Upper lobe of left lung (tissue), 6 donors: ENCODE data around the gene ANKRD52. TPM values are rescaled to one million over a fixed set of nuclear protein-coding genes. Genes with fewer than 3 reads are reported as not detected.

Experiments
- ATAC-seq, 2 donors: fragments of 200-7000 bp; cut with Tn5 transposase; one replicate each; pipeline ENCODE4 v1.9.1; 2022; ENCODE audit warnings: mild to moderate bottlenecking in 2 of 2, moderate library complexity in 2 of 2; ENCODE audit not compliant: low FRiP score in 2 of 2
- DNase-seq, 2 donors: peaks; one replicate each; pipeline ENCODE4 v3.0.0-alpha.2; 2019 to 2020
- H3K27ac ChIP-seq, 4 donors: fragments of 200-600 bp; sonication (generic); one replicate each; pipeline ENCODE4 v1.5.1; 2016 to 2019
- H3K27me3 ChIP-seq, 4 donors: fragments of 200-600 bp; sonication (generic); one replicate each; pipeline ENCODE4 v1.5.1; 2017 to 2019
- H3K36me3 ChIP-seq, 4 donors: fragments of 200-600 bp; sonication (generic); one replicate each; pipeline ENCODE4 v1.5.1; 2016 to 2019
- H3K4me1 ChIP-seq, 4 donors: fragments of 200-600 bp; sonication (generic); one replicate each; pipeline ENCODE4 v1.5.1; 2018 to 2019
- H3K4me3 ChIP-seq, 4 donors: fragments of 200-600 bp; sonication (generic); one replicate each; pipeline ENCODE4 v1.5.1; 2017 to 2019; ENCODE audit warnings: mild to moderate bottlenecking in 2 of 4, moderate library complexity in 1 of 4
- H3K9me3 ChIP-seq, 4 donors: fragments of 200-600 bp; sonication (generic); one replicate each; pipeline ENCODE4 v1.5.1; 2018 to 2019
- CTCF ChIP-seq, 6 experiments: fragments of 450-650 bp in 4 of 6; fragments of 200-600 bp in 2 of 6; sonication (generic) in 2 of 6; IDR thresholded peaks; one replicate each; pipeline ENCODE4 v1.5.1; 2016 to 2019; ENCODE audit warnings: antibody characterized with exemption in 6 of 6
- EP300 ChIP-seq, 4 donors: sonication (generic); formaldehyde crosslinking; IDR thresholded peaks; one replicate each; pipeline ENCODE4 v1.5.1; 2017; ENCODE audit warnings: antibody characterized with exemption in 4 of 4, control low read depth in 2 of 4
- POLR2A ChIP-seq, 4 donors: fragments of 450-650 bp; IDR thresholded peaks; one replicate each; pipeline ENCODE4 v1.5.1; 2016 to 2017; ENCODE audit warnings: antibody characterized with exemption in 4 of 4, mild to moderate bottlenecking in 2 of 4
- POLR2AphosphoS5 ChIP-seq, 2 donors: sonication (generic); formaldehyde crosslinking; IDR thresholded peaks; one replicate each; pipeline ENCODE4 v1.5.1; 2017; ENCODE audit warnings: antibody characterized with exemption in 2 of 2
- WGBS, 2 donors: methylation state at CpG; one replicate each; pipeline ENCODE4 v1.1.5; 2017 to 2018; 5-methylcytosine and 5-hydroxymethylcytosine counted together
- total RNA-seq, 6 donors: library from RNA; depleted of rRNA in 4 of 6; stranded (reverse); fragments of >200 nt in 4 of 6; gene quantifications; one replicate each; pipeline versions ENCODE4 v1.1.0 to v1.2.1, GENCODE V29; 2016 to 2021
- donor health status: DM: no; HTN: no; CAD: no; lungs with moderate emphysema.
- donor health status: DM: no; HTN: yes; CAD: no; lungs with severe emphysema.

Gene ANKRD52
- total RNA-seq, 6 donors from 2014 or later: 17.6 to 48.2 (median 28.8) TPM

GRCh38 chr12:56243731-56244181 lies 14.4 kb downstream of the ANKRD52 start:
- Histone ChIP-seq H3K36me3 (peaks cover 66 to 99% (median 94%) of the 10 kb centered on the region in 4 donors), H3K4me1 (no peaks in the 10 kb centered on the region), H3K4me3 (no peak overlapping the region), H3K27ac (no peak overlapping the region), H3K9me3 (no peaks in the 10 kb centered on the region), H3K27me3 (no peaks in the 10 kb centered on the region)
- ATAC-seq: no peak
- TF ChIP-seq CTCF (IDR thresholded peaks at IDR 0.05) (no peak), POLR2AphosphoS5 (IDR thresholded peaks at IDR 0.05) (no peak), POLR2A (IDR thresholded peaks at IDR 0.05) (no peak), EP300 (IDR thresholded peaks at IDR 0.05) (no peak)
- 81% methylated on average over 3 of the region's 3 CpGs for WGBS, 2 donors
- no peak for DNase-seq

DNA sequence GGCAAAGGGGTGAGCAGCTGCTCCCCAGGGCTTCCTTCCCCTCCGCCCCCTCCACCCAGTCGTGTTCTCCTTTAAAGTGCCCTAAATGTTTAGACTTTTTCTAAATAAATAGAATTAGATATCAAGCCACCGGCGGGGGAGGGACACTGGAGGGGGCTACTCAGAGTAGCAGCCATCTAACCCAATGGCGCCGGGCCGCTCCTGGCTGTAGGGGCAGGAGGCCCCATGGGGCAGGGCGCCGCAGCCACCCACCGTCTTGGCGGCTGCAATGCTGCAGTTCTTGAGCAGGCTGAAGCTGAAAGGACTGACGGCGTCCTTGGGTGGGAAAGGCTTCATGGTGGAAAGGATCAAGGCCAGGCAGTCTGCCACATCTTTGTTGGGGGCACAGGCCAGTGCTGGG lies 15.2 kb downstream of the ANKRD52 start:
- H3K4me3 ChIP-seq: no peak overlapping the region
- WGBS, 2 donors: 86 to 90% methylated on average over 12 to 13 of the region's 13 CpGs
- H3K36me3 ChIP-seq: peaks cover 61 to 99% (median 90%) of the 10 kb centered on the region in 4 donors
- no peak overlapping the region for H3K27ac ChIP-seq
- no peaks in the 10 kb centered on the region for H3K4me1 ChIP-seq
- no peak for TF ChIP-seq EP300 (IDR thresholded peaks at IDR 0.05)
- TF ChIP-seq POLR2A (IDR thresholded peaks at IDR 0.05): no peak
- TF ChIP-seq POLR2AphosphoS5 (IDR thresholded peaks at IDR 0.05): no peak
- no peak for TF ChIP-seq CTCF (IDR thresholded peaks at IDR 0.05)
- DNase-seq (peak in 1 of 2 donors; percentile 59), ATAC-seq (no peak)
- H3K27me3 ChIP-seq: no peaks in the 10 kb centered on the region
- no peaks in the 10 kb centered on the region for H3K9me3 ChIP-seq

DNA sequence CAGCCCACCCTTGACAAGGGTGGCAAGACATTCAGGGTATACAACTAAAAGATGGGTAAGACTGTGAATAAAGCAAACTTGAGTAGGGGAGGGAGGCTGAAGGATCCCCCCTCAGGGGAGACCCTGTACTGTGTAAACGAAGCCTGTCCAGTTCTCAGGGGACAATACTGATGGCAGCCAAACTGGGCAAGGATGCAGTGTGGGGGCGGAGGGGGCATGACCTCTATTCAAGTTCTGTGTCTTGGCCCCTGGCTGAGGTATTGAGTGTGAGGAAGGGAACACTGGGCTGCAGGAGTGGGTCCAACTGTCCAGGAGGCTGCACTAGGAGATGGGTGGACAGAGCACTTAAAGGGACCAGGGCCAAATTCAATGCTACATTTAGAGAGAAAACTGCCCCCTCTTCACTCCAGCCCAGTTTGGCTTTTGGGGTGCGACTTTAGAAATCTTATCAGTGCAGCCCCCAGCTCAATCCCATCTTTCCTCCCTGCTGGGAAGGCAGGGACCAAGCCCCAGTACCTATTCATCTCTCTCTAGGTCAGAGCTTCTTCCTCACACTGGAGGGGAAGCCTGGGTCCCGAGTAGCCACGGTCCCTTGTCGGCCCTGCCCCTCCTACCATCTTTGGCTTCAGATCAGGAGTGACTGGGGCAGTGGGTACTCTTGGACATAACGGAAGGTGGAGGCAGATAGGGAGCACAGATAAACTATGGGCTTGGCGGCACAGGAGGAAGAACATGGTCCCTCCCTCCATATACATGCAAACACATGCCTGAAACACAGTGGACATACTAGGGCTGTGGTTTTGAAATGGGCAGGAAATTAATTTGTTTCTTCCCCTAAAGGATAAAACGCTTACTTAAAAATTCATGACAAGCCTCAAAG lies 16.5 kb downstream of the ANKRD52 start:
- peaks cover 51 to 95% (median 80%) of the 10 kb centered on the region in 4 donors for H3K36me3 ChIP-seq

DNA sequence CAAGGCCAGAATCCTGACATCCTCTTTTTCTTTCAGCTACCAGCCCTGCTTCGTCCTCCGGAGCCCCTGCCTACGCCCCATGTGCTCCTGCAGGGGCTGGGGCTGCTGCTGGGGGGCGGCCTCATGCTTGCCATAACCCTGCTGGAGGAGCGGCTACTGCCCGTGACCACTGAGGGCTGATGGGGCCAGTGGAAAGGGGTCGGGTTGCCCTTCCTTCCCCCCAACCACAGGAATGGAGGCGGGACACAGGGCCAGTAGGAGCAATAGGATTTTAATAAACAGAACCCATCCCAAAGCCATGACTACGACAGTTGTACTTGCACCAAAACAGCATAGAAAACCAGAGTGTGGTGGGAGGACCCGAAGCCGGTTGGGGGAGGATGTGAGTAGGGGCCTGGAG lies 20.6 kb downstream of the ANKRD52 start:
- ATAC-seq (no peak), DNase-seq (no peak)
- Histone ChIP-seq H3K27ac (no peak overlapping the region), H3K9me3 (no peaks in the 10 kb centered on the region), H3K4me3 (no peak overlapping the region), H3K27me3 (no peaks in the 10 kb centered on the region), H3K36me3 (peaks cover 14 to 58% (median 43%) of the 10 kb centered on the region in 4 donors), H3K4me1 (no peaks in the 10 kb centered on the region)
- no peak for TF ChIP-seq POLR2A (IDR thresholded peaks at IDR 0.05)
- TF ChIP-seq POLR2AphosphoS5 (IDR thresholded peaks at IDR 0.05): no peak
- TF ChIP-seq CTCF (IDR thresholded peaks at IDR 0.05): no peak
- no peak for TF ChIP-seq EP300 (IDR thresholded peaks at IDR 0.05)
- WGBS, 2 donors: 89% methylated on average over 11 of the region's 11 CpGs

More for the DNA sequence above, 16.5 kb downstream of the ANKRD52 start:
- ATAC-seq: no peak
- H3K9me3 ChIP-seq: no peaks in the 10 kb centered on the region
- H3K27me3 ChIP-seq: no peaks in the 10 kb centered on the region
- TF ChIP-seq EP300 (IDR thresholded peaks at IDR 0.05) (no peak), POLR2A (IDR thresholded peaks at IDR 0.05) (no peak), CTCF (IDR thresholded peaks at IDR 0.05) (no peak), POLR2AphosphoS5 (IDR thresholded peaks at IDR 0.05) (no peak)
- no peak overlapping the region for H3K27ac ChIP-seq
- H3K4me1 ChIP-seq: no peaks in the 10 kb centered on the region
- no peak overlapping the region for H3K4me3 ChIP-seq
- DNase-seq: no peak
- WGBS, 2 donors: 75 to 79% methylated on average over 9 of the region's 9 CpGs
